SK-N-SH treated with all-trans-retinoic acid at 6 μM for 48 hours (cell line): Measurements from ENCODE around the gene UBE3C.

ENCODE experiments used
- ATAC-seq: fragments of 200-7000 bp; cut with Tn5 transposase; 3 replicates; pipeline ENCODE4 v1.9.1; 2020; ENCODE audit warnings: mild to moderate bottlenecking, moderate library complexity
- ARNTL ChIP-seq: fragments of 450-650 bp; formaldehyde crosslinking; IDR thresholded peaks from 2 replicates; pipeline ENCODE4 v1.5.0; 2020; ENCODE audit warnings: low read depth, mild to moderate bottlenecking, moderate library complexity, borderline replicate concordance
- BACH2 ChIP-seq: fragments of 250-450 bp; sonication (Bioruptor Pico); IDR thresholded peaks from 2 replicates; pipeline ENCODE4 v1.9.0; 2021; ENCODE audit warnings: mild to moderate bottlenecking, borderline replicate concordance
- CSDC2 ChIP-seq: fragments of 250-450 bp; sonication (Bioruptor Pico); IDR thresholded peaks from 2 replicates; pipeline ENCODE4 v1.5.0; 2020; ENCODE audit warnings: mild to moderate bottlenecking, moderate library complexity
- GLIS3 ChIP-seq: fragments of 250-450 bp; sonication (Bioruptor Pico); IDR thresholded peaks from 2 replicates; pipeline ENCODE4 v1.5.0; 2020; ENCODE audit warnings: mild to moderate bottlenecking, moderate library complexity
- ISL1 ChIP-seq: fragments of 250-450 bp; sonication (Bioruptor Pico); IDR thresholded peaks from 2 replicates; pipeline ENCODE4 v2.1.2; 2022; ENCODE audit warnings: mild to moderate bottlenecking, moderate library complexity
- OSR1 ChIP-seq: fragments of 250-450 bp; sonication (Bioruptor Pico); IDR thresholded peaks from 2 replicates; pipeline ENCODE4 v1.8.0; 2022; ENCODE audit warnings: moderate library complexity, mild to moderate bottlenecking, inconsistent platforms
- PPARA ChIP-seq: fragments of 250-450 bp; sonication (Bioruptor Pico); IDR thresholded peaks from 2 replicates; pipeline ENCODE4 v1.5.0; 2020; ENCODE audit warnings: mild to moderate bottlenecking, borderline replicate concordance
- RARB ChIP-seq: fragments of 250-450 bp; sonication (Bioruptor Pico); IDR thresholded peaks from 2 replicates; pipeline ENCODE4 v1.8.0; 2021; ENCODE audit warnings: mild to moderate bottlenecking, moderate library complexity
- SNAI2 ChIP-seq: fragments of 250-450 bp; sonication (Bioruptor Pico); IDR thresholded peaks from 2 replicates; pipeline ENCODE4 v1.5.0; 2020; ENCODE audit warnings: mild to moderate bottlenecking, moderate library complexity
- TCF4 ChIP-seq: fragments of 250-450 bp; sonication (Bioruptor Pico); IDR thresholded peaks from 2 replicates; pipeline ENCODE4 v1.8.0; 2021; ENCODE audit warnings: mild to moderate bottlenecking, moderate library complexity, borderline replicate concordance
- TOX ChIP-seq: fragments of 250-450 bp; sonication (Bioruptor Pico); IDR thresholded peaks from 2 replicates; pipeline ENCODE4 v1.8.0; 2021; ENCODE audit warnings: mild to moderate bottlenecking, moderate library complexity, borderline replicate concordance
- ZC3H10 ChIP-seq: fragments of 250-450 bp; sonication (Bioruptor Pico); IDR thresholded peaks from 2 replicates; pipeline ENCODE4 v1.5.1; 2021; ENCODE audit warnings: mild to moderate bottlenecking, moderate library complexity
- ZNF565 ChIP-seq: fragments of 450-650 bp; formaldehyde crosslinking; conservative IDR thresholded peaks from 2 replicates; pipeline ENCODE4 v1.5.0; 2020; ENCODE audit warnings: low read depth, mild to moderate bottlenecking, moderate library complexity
- ZNF70 ChIP-seq: fragments of 450-650 bp; formaldehyde crosslinking; IDR thresholded peaks from 2 replicates; pipeline ENCODE4 v1.5.0; 2020; ENCODE audit warnings: mild to moderate bottlenecking, moderate library complexity
- ZNF8 ChIP-seq: fragments of 450-650 bp; formaldehyde crosslinking; IDR thresholded peaks from 2 replicates; pipeline ENCODE4 v1.5.0; 2020; ENCODE audit warnings: mild to moderate bottlenecking, moderate library complexity
- TF ChIP-seq, protein P1 (sequence below): fragments of 250-450 bp; sonication (Bioruptor Pico); IDR thresholded peaks from 2 replicates; pipeline ENCODE4 v1.5.0; 2020; ENCODE audit warnings: mild to moderate bottlenecking, moderate library complexity
- TF ChIP-seq, protein P2 (sequence below): fragments of 250-450 bp; sonication (Bioruptor Pico); IDR thresholded peaks from 2 replicates; pipeline ENCODE4 v1.5.1; 2021; ENCODE audit warnings: mild to moderate bottlenecking, moderate library complexity
- TF ChIP-seq, protein P3 (sequence below): fragments of 250-450 bp; sonication (Bioruptor Pico); IDR thresholded peaks from 2 replicates; pipeline ENCODE4 v1.5.1; 2020; ENCODE audit warnings: low read depth, mild to moderate bottlenecking, moderate library complexity
- TF ChIP-seq, protein P4 (sequence below): fragments of 250-450 bp; sonication (Bioruptor Pico); IDR thresholded peaks from 2 replicates; pipeline ENCODE4 v1.8.0; 2020; ENCODE audit warnings: mild to moderate bottlenecking, moderate library complexity, borderline replicate concordance
- TF ChIP-seq, protein P5 (sequence below): fragments of 250-450 bp; sonication (Bioruptor Pico); IDR thresholded peaks from 2 replicates; pipeline ENCODE4 v1.8.0; 2021; ENCODE audit warnings: low read depth, mild to moderate bottlenecking, moderate library complexity, borderline replicate concordance

UBE3C gene

DNA sequence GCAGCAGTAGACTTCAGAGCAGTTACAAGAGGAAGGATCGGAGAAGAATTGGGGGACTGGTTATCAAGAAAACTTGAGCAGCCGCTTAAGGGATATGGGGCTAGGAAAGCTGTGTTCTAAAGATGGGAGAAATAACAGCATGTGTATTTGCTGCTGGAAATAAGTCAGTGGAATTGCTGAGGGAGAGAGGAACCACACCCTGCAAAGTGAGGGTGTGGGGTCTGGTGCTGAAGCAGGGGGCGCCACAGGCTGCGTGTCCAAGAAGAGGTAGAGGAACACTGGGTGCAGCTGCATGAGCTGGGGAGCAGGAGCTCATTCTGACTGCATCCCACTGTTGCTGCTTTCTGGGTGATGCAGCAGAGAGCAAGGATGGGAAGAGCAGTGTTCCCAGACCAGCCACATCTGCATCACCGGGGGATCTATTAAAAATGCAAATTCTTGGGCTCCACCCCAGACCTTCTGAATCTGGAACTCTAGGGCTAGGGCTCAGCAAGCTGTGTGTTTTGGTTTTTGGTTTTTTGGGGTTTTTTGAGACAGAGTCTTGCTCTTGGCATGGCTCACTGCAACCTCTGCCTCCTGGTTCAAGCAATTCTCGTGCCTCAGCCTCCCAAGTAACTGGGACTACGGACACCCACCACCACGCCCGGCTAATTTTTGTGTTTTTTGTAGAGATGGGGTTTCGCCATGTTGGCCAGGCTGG lies 101.0 kb downstream of the UBE3C start:
- no peak for TF ChIP-seq SNAI2 (CRISPR knock-in tag)
- TF ChIP-seq BACH2: no peak
- TF ChIP-seq, protein P1, sequence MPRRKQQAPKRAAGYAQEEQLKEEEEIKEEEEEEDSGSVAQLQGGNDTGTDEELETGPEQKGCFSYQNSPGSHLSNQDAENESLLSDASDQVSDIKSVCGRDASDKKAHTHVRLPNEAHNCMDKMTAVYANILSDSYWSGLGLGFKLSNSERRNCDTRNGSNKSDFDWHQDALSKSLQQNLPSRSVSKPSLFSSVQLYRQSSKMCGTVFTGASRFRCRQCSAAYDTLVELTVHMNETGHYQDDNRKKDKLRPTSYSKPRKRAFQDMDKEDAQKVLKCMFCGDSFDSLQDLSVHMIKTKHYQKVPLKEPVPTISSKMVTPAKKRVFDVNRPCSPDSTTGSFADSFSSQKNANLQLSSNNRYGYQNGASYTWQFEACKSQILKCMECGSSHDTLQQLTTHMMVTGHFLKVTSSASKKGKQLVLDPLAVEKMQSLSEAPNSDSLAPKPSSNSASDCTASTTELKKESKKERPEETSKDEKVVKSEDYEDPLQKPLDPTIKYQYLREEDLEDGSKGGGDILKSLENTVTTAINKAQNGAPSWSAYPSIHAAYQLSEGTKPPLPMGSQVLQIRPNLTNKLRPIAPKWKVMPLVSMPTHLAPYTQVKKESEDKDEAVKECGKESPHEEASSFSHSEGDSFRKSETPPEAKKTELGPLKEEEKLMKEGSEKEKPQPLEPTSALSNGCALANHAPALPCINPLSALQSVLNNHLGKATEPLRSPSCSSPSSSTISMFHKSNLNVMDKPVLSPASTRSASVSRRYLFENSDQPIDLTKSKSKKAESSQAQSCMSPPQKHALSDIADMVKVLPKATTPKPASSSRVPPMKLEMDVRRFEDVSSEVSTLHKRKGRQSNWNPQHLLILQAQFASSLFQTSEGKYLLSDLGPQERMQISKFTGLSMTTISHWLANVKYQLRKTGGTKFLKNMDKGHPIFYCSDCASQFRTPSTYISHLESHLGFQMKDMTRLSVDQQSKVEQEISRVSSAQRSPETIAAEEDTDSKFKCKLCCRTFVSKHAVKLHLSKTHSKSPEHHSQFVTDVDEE (CRISPR knock-in tag): no peak
- TF ChIP-seq GLIS3 (CRISPR knock-in tag): no peak
- TF ChIP-seq, protein P2, sequence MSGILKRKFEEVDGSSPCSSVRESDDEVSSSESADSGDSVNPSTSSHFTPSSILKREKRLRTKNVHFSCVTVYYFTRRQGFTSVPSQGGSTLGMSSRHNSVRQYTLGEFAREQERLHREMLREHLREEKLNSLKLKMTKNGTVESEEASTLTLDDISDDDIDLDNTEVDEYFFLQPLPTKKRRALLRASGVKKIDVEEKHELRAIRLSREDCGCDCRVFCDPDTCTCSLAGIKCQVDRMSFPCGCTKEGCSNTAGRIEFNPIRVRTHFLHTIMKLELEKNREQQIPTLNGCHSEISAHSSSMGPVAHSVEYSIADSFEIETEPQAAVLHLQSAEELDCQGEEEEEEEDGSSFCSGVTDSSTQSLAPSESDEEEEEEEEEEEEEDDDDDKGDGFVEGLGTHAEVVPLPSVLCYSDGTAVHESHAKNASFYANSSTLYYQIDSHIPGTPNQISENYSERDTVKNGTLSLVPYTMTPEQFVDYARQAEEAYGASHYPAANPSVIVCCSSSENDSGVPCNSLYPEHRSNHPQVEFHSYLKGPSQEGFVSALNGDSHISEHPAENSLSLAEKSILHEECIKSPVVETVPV: no peak
- TF ChIP-seq OSR1 (CRISPR knock-in tag): no peak
- no peak for TF ChIP-seq ISL1 (CRISPR knock-in tag)
- no peak for TF ChIP-seq PPARA (CRISPR knock-in tag)
- TF ChIP-seq, protein P3, sequence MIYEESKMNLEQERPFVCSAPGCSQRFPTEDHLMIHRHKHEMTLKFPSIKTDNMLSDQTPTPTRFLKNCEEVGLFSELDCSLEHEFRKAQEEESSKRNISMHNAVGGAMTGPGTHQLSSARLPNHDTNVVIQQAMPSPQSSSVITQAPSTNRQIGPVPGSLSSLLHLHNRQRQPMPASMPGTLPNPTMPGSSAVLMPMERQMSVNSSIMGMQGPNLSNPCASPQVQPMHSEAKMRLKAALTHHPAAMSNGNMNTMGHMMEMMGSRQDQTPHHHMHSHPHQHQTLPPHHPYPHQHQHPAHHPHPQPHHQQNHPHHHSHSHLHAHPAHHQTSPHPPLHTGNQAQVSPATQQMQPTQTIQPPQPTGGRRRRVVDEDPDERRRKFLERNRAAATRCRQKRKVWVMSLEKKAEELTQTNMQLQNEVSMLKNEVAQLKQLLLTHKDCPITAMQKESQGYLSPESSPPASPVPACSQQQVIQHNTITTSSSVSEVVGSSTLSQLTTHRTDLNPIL (CRISPR knock-in tag): no peak
- ATAC-seq: no peak

DNA sequence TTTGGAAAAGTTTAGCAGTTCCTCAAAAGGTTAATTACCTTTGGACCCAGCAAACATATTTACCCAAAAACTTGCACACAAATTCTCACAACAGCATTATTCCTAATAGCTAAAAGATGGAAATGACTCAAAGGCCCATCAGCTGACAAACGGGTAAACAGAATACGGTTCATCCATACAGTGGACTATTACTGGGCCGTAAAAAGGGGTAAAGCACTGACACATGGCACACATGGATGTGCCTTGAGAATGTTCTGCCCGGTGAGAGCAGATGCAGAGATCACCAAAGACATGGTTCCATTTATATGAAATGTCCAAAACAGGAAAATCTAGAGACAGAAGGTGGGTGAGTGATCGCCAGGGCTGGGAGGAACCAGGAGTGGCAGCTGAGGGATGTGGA lies 102.9 kb downstream of the UBE3C start:
- TF ChIP-seq, protein P1 (CRISPR knock-in tag): no peak
- TF ChIP-seq TOX: no peak
- no peak for TF ChIP-seq ARNTL (CRISPR knock-in tag)
- TF ChIP-seq GLIS3 (CRISPR knock-in tag): no peak
- TF ChIP-seq BACH2: no peak
- TF ChIP-seq, protein P4, sequence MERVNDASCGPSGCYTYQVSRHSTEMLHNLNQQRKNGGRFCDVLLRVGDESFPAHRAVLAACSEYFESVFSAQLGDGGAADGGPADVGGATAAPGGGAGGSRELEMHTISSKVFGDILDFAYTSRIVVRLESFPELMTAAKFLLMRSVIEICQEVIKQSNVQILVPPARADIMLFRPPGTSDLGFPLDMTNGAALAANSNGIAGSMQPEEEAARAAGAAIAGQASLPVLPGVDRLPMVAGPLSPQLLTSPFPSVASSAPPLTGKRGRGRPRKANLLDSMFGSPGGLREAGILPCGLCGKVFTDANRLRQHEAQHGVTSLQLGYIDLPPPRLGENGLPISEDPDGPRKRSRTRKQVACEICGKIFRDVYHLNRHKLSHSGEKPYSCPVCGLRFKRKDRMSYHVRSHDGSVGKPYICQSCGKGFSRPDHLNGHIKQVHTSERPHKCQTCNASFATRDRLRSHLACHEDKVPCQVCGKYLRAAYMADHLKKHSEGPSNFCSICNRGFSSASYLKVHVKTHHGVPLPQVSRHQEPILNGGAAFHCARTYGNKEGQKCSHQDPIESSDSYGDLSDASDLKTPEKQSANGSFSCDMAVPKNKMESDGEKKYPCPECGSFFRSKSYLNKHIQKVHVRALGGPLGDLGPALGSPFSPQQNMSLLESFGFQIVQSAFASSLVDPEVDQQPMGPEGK (CRISPR knock-in tag): no peak
- TF ChIP-seq ZC3H10 (CRISPR knock-in tag): no peak
- TF ChIP-seq ZNF70 (CRISPR knock-in tag): no peak
- no peak for TF ChIP-seq ZNF565
- TF ChIP-seq RARB: no peak
- TF ChIP-seq ZNF8 (CRISPR knock-in tag): no peak
- TF ChIP-seq PPARA (CRISPR knock-in tag): no peak
- no peak for TF ChIP-seq OSR1 (CRISPR knock-in tag)
- TF ChIP-seq TCF4 (CRISPR knock-in tag): no peak
- TF ChIP-seq, protein P5, sequence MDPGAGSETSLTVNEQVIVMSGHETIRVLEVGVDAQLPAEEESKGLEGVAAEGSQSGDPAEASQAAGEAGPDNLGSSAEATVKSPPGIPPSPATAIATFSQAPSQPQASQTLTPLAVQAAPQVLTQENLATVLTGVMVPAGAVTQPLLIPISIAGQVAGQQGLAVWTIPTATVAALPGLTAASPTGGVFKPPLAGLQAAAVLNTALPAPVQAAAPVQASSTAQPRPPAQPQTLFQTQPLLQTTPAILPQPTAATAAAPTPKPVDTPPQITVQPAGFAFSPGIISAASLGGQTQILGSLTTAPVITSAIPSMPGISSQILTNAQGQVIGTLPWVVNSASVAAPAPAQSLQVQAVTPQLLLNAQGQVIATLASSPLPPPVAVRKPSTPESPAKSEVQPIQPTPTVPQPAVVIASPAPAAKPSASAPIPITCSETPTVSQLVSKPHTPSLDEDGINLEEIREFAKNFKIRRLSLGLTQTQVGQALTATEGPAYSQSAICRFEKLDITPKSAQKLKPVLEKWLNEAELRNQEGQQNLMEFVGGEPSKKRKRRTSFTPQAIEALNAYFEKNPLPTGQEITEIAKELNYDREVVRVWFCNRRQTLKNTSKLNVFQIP: no peak
- TF ChIP-seq CSDC2 (CRISPR knock-in tag): no peak
- TF ChIP-seq ISL1 (CRISPR knock-in tag): no peak
- TF ChIP-seq, protein P2: no peak
- ATAC-seq: no peak
